D721Med (cell line): ENCODE results near the gene CBLC.

Source experiments
- DNase-seq: peaks from one replicate; pipeline ENCODE4 v3.0.0; 2011; ENCODE audit warnings: low spot score; ENCODE audit not compliant: insufficient read length
- FAIRE-seq: peaks from 2 replicates; lab custom pipeline; 2011; peaks lifted over from hg19 to GRCh38; lab: Jason Lieb, UNC
- CTCF ChIP-seq: IDR thresholded peaks from 2 replicates; pipeline ENCODE4 v1.5.1; 2012; ENCODE audit warnings: mild to moderate bottlenecking, control low read depth; ENCODE audit not compliant: insufficient read depth; ENCODE audit errors: missing control alignments

The CBLC gene

GRCh38 chr19:44735011-44735410, 42.7 kb upstream of the CBLC start:
- TF ChIP-seq CTCF = no peak
- FAIRE-seq (no peak), DNase-seq (no peak)

GRCh38 chr19:44737238-44738071, 40.2 kb upstream of the CBLC start:
- DNase-seq (no peak), FAIRE-seq (no peak)
- no peak for TF ChIP-seq CTCF

- no peak for TF ChIP-seq CTCF
- DNase-seq = no peak
- no peak for FAIRE-seq
Measured at GRCh38 chr19:44738136-44738535, 39.6 kb upstream of the CBLC start.

- no peak for DNase-seq
- TF ChIP-seq CTCF = no peak
- no peak for FAIRE-seq
Measured at GRCh38 chr19:44738603-44739558, 38.8 kb upstream of the CBLC start.

- no peak for TF ChIP-seq CTCF
- no peak for DNase-seq
- FAIRE-seq = no peak
Measured at GRCh38 chr19:44740351-44740824, 37.3 kb upstream of the CBLC start.

- FAIRE-seq (no peak), DNase-seq (no peak)
- no peak for TF ChIP-seq CTCF
Measured at GRCh38 chr19:44741258-44741731, 36.4 kb upstream of the CBLC start.
